Epidermal melanocyte (primary cell): Measurements from ENCODE around the gene PBX1.

ENCODE experiments used
- DNase-seq: peaks from one replicate; pipeline ENCODE4 v3.0.0; 2011; ENCODE audit warnings: low spot score; ENCODE audit not compliant: insufficient read length

Gene PBX1

GRCh38 chr1:164756741-164757140 lies 197.8 kb downstream of the PBX1 start:
- DNase-seq, result no peak

DNA sequence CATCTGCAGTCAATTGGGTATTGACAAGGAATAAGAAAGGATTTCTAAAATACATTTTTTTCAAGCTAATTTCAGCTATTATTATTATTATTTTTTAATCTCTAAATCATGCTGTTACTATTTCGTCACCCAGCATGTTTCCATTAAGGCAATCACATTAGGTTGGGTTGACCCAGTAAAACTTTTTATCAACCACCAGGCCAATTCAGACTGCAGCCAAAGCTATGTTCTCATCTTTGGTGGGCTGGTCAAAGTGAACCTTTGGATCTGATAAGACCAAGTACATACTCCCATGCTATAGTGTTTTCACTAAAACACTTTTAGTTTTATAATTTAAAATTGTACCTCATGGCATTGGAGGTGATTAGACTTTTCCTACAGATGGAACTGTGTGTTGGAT lies 198.6 kb downstream of the PBX1 start:
- no peak for DNase-seq

GRCh38 chr1:164759144-164759920 lies 200.3 kb downstream of the PBX1 start:
- no peak for DNase-seq

- DNase-seq, result no peak
Observed at GRCh38 chr1:164759979-164760469, 201.0 kb downstream of the PBX1 start.

- DNase-seq, result no peak
Observed at GRCh38 chr1:164760569-164760968, 201.6 kb downstream of the PBX1 start.

- no peak for DNase-seq
Observed at GRCh38 chr1:164761009-164761408, 202.0 kb downstream of the PBX1 start.

GRCh38 chr1:164763098-164763497 lies 204.1 kb downstream of the PBX1 start:
- no peak for DNase-seq

DNA sequence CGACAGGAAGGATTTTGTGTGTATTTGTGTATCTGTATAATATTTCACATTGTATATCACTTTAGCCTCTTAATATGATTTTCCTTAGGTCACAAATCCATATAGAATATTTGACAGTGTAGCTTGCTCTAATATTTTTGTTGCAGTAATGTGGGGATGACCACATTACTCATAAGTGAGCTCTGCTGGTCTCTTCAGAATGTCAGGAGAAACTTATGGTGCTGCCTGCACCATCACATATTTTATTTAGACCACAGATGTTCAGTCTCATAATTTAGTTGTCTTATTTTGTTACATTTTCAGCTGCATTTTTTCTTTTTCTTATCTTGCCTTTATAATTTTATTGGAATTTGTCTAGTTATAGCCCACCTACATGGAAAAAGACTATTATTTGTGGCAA lies 205.3 kb downstream of the PBX1 start:
- no peak for DNase-seq

DNA sequence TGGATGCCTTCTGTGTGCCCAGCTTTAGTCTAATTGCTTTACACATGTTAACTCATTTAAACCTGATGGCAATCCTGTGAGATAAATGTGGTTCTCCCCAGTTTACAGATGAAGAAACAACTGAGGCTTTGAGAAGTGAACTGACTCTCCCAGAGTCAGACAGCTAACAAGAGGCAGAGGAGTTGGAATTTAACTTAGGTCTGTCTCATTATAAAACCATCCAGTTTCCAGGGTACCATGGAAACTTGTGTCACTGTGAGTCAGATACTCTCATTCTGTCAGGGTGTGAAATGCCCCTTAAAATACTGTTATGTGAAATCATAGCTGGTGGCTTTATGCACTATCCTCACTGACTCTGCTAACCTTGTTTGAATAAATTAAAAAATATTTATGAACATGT lies 206.6 kb downstream of the PBX1 start:
- DNase-seq, result no peak

GRCh38 chr1:164765992-164766720 lies 207.2 kb downstream of the PBX1 start:
- DNase-seq, result no peak

- DNase-seq, result no peak
Observed at GRCh38 chr1:164767752-164768402, 208.9 kb downstream of the PBX1 start.

GRCh38 chr1:164768619-164769018 lies 209.6 kb downstream of the PBX1 start:
- no peak for DNase-seq

DNA sequence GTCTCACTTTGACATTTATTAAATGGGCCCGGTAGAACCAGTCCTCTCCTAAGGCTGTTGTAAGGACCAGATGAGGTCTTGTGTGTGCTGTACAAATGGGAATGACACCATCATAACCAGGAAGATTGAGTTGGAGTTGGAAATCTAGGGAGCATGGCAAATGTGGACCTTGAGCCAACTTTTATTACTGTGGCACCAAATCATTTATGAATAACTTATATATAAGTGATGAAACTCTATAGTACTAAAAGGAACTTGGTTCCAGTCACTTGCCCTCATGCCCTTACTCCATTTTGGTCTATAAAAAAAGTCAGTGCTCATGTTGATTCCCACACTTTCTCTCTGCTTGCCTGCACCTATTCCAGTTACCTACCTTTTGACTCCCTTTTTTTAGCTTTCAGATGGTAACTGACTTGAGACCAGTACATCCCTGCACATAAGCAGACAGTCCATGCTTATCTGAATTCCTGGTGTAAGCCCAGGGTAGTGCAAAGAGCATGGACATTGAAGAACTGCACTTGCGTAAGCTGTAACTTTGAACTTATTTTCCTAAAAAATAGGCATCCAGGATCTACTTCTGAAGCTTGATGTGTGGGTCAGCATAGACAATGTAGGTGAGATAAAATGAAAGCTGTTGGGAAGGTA lies 210.6 kb downstream of the PBX1 start:
- no peak for DNase-seq

DNA sequence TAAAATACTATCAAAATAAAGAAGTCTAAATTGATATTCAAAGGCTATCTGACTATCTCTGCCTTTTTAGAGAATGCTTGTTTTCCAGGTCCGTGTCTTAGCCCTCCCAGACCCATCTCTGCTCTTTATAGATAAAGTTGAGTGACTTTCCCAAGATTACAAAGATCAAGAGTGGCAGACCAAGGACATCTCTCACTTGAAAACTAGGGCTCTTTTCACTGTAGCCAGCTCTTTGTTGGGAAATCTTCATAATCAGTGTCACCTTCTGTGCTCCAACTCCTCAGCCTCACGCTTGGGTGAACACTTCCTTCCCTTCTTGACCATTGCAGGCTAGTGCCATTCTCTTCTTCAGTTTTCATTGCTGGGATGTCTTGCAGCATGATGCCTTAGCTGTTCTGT lies 211.1 kb downstream of the PBX1 start:
- DNase-seq, result no peak

DNA sequence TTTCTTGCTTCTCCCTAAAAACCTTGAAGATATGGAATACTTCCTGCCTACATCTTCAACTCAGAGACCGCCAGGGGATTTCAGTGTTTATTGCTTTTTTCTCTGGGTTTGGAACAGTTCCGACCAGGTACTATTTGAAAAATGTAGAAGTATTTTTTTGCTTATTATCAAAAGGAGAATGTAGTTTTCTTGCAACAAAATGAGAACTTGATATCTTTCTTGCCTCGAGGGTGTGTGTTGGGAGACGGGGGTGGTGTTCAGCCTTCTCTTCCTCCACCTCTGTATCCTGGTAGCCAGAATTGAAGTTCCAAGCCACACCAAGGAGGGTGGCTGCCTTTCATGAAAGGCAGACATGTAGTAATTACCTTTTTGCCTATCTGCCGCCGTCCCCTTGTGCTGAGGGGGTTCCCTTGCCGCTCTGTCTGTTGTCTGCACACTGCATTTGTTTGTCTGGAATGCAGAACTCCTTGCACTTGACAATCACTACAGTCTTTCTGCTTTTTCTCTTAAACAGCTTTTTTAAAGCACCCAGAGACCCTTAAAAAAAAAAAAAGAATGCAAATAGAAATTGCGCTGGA lies 212.1 kb downstream of the PBX1 start:
- DNase-seq, result no peak

- no peak for DNase-seq
Observed at GRCh38 chr1:164771619-164772361, 212.8 kb downstream of the PBX1 start.

- no peak for DNase-seq
Observed at GRCh38 chr1:164772635-164773034, 213.7 kb downstream of the PBX1 start.

- no peak for DNase-seq
Observed at GRCh38 chr1:164773102-164773501, 214.1 kb downstream of the PBX1 start.

- no peak for DNase-seq
Observed at GRCh38 chr1:164774413-164774812, 215.4 kb downstream of the PBX1 start.

DNA sequence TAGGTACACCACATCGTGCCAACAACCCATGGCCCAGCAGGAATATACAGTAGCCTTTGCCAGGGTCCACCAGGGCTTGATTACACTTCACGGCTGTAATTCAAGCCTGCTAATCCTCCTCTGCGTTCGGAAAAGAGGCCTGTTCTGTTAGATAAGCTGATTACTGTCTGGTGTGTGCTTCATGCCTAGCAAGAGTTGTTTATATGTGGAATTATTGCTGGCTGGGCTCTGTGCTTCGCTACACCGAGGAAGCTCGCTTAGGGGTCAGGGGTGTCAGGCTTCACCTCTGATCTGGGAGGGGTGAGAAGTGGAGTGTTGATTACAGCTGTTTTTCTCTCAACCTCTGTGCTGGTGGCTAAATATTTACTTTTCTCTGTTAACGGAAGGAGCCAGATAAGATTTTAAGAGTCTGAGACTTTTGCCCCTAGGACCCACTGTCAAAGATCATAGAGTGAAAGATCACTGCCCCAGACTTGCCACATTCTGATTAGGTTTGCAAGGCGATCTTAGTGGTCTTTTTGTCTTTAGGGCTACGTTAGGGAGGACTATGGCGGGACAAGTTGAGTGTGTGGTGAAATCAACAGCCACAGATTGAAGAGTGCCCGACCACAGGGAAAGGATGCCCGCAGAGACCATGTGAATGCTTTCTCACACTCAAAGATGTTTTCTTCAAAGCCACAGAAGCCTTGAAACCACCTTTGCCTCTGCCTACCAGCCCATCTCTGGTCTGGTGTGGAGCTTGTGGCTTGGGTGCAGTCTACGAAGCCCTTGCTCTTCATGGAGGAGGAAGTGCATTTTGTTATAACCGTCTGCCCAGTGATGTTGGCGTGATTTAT lies 216.1 kb downstream of the PBX1 start:
- no peak for DNase-seq
